GM21390 (cell line): ENCODE measurements around the gene TRIOBP.

Experiments
- ATAC-seq: cut with Tn5 transposase; IDR thresholded peaks from one replicate; pipeline ENCODE4 v1.9.1; 2021; ENCODE audit not compliant: unreplicated experiment

Gene TRIOBP

GRCh38 chr22:37731804-37732471, 35.1 kb downstream of the TRIOBP start:
- ATAC-seq, result no peak

GRCh38 chr22:37732699-37733607, 36.1 kb downstream of the TRIOBP start:
- ATAC-seq, result no peak

- ATAC-seq, result no peak
Observed at GRCh38 chr22:37733625-37734401, 37.0 kb downstream of the TRIOBP start.

- ATAC-seq, result no peak
Observed at GRCh38 chr22:37734402-37734700, 37.5 kb downstream of the TRIOBP start.

GRCh38 chr22:37734964-37735451, 38.2 kb downstream of the TRIOBP start:
- ATAC-seq, result no peak

GRCh38 chr22:37739035-37739434, 42.2 kb downstream of the TRIOBP start:
- no peak for ATAC-seq

- ATAC-seq, result no peak
Observed at GRCh38 chr22:37739611-37740049, 42.8 kb downstream of the TRIOBP start.

GRCh38 chr22:37740455-37741311, 43.8 kb downstream of the TRIOBP start:
- ATAC-seq, result no peak

GRCh38 chr22:37741312-37741795, 44.5 kb downstream of the TRIOBP start:
- ATAC-seq, result no peak

GRCh38 chr22:37742376-37743171, 45.7 kb downstream of the TRIOBP start:
- ATAC-seq, result no peak

GRCh38 chr22:37744589-37744988, 47.7 kb downstream of the TRIOBP start:
- no peak for ATAC-seq

- ATAC-seq, result peak; percentile 46
Observed at GRCh38 chr22:37745548-37746365, 48.9 kb downstream of the TRIOBP start.

- ATAC-seq, result peak; percentile 23
Observed at GRCh38 chr22:37746366-37747079, 49.7 kb downstream of the TRIOBP start.

GRCh38 chr22:37747080-37747714, 50.3 kb downstream of the TRIOBP start:
- no peak for ATAC-seq

GRCh38 chr22:37747715-37748100, 50.9 kb downstream of the TRIOBP start:
- ATAC-seq, result no peak

- no peak for ATAC-seq
Observed at GRCh38 chr22:37748659-37749058, 51.8 kb downstream of the TRIOBP start.

- no peak for ATAC-seq
Observed at GRCh38 chr22:37749226-37749625, 52.4 kb downstream of the TRIOBP start.
